ENCODE data around the gene PIP5K1B.
"Not testable (repeated sequence)": the region's sequence is repeated elsewhere in the genome, so short reads cannot be mapped to it uniquely, and the experiment has no call there.

Gene PIP5K1B, protein sequence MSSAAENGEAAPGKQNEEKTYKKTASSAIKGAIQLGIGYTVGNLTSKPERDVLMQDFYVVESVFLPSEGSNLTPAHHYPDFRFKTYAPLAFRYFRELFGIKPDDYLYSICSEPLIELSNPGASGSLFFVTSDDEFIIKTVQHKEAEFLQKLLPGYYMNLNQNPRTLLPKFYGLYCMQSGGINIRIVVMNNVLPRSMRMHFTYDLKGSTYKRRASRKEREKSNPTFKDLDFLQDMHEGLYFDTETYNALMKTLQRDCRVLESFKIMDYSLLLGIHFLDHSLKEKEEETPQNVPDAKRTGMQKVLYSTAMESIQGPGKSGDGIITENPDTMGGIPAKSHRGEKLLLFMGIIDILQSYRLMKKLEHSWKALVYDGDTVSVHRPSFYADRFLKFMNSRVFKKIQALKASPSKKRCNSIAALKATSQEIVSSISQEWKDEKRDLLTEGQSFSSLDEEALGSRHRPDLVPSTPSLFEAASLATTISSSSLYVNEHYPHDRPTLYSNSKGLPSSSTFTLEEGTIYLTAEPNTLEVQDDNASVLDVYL

DNA sequence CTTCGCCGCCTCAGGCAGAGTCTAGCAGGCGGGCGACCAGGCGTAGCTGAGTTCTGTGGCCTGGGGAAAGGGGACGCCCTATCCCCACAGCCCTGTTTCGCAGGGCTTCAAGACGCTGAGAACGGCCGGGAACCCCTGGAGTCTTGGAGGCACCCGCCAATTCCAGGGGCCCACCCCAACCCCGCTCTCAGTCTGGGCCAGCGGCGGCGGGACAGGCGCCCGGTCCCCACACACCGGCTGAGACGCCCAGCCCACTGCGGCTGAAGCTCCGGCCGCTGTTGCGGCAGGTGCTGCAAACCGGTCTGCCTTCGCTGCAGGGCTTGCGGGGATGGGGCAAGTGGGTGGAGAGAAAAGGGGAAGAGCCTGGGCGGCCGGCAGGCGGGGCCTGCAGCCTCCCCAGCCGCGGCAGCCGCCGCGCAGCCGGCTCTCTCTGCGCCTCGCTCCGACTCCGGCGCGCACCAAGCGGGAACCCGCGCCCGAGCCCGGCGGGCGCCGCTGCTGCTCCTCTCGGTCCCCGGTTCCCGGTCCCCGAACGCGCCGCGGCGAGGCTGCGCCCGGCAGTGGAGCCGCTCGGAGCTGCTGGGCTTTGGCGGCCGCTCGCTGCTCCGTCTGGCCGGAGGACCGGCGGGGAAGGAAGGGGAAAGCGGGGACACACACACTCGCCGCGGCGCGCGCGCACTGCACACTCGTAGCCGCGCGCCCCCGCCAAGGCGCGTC lies at the start of gene PIP5K1B:
Gene PIP5K1B, plus strand, starts transcription at position 427 of the 717 bp plus-strand sequence. CDS start 117,375 bp downstream, outside the sequence.
- peak; percentile 58 for DNase-seq (ENCODE audit: low read depth)

DNA sequence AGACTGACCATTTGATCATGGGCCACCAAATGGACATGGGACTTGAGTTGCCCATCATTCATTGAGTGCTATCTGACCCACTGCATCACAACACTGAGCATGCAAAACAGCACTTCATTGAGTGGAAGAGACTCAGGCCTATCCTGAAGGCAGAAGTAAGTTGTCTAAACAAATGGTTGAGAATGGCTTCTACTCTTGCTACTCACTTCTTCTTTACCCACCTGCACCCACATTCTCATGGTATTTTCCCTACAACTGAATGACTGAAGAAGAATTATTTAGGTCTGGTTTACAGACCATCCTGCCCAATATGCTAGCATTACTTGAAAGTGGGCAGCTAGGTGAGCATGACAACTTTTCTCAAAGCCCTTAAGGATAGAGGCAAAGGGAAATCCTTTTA lies 41.0 kb upstream of the PIP5K1B start:
- DNase-seq (ENCODE audit: low read depth) = no peak

DNA sequence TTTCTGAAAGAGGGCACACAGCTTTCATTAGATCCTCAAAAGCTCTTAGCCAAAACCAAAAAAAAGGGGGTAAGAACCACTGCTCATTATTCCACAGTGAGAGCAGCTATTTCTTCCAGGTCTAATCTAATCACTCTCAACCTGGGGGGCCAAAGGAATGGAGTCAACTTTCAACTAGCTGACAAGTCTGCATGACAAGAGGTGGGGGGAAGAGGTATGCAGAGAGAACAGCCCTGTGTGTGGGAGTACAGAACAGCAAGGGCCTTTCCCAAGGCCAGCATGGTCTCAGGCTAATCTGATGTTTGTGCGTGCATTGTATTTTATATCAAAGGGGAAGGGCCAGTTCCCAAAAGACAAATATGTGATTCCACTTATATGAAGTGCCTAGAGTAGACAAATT lies 36.9 kb upstream of the PIP5K1B start:
- no peak for DNase-seq (ENCODE audit: low read depth)

DNA sequence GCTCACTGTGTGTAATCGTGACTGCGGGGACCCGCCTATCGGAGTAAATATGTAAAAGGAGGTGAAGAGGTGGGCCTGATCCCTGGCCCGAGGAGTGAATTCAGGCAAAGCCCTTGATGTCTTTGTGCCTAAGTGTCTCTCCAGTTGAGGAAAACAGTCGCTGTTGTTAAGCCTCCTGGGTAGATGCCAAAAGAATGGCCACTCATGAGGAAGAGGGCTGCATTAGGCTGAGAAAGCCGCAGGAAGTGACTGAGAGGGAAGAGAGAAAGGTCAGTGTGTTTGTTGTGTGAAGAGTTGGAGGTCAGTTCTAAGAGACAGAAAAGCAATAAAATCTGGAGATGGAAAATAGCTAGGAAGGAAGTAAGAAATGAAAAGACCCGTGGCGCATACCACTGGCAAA lies 35.8 kb upstream of the PIP5K1B start:
- DNase-seq (ENCODE audit: low read depth) = no peak

DNA sequence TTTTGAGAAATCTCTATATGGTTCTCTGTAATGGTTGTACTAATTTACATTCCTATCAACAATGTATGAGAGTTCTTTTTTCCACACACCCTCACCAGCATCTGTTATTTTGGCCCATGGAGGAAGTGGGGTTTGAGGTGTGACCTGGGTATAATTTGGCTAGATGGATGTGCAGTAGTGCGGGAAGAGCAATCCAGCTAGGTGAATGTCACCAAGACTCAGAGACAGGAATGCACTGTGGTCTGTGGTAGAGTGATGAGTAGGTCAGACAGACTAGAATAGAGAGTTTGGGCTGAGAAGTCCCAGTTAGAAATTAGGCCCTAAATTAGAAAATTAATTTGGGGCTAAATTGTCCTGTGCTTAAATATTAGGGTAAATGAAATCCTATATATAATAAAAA lies 32.8 kb upstream of the PIP5K1B start:
- DNase-seq (ENCODE audit: low read depth) = no peak

DNA sequence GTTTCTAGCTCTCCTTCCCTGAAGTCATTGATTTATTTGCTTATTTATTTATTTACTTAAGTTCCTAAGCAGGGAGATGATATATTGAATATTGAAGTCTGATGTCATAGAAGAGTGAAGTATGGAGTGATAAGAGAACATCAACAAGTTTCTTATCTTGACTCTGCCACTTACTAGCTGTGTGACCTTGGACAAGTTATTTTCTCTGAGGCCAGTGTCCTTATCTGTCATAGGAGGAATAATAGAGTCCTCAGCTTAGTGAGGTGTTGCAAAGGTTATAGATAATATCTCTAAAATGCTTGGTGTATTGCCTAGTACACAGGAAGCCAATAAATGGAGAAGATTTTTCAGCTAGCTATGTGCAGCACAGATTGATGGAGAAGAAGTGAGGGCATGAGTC lies 32.4 kb upstream of the PIP5K1B start:
- no peak for DNase-seq (ENCODE audit: low read depth)

DNA sequence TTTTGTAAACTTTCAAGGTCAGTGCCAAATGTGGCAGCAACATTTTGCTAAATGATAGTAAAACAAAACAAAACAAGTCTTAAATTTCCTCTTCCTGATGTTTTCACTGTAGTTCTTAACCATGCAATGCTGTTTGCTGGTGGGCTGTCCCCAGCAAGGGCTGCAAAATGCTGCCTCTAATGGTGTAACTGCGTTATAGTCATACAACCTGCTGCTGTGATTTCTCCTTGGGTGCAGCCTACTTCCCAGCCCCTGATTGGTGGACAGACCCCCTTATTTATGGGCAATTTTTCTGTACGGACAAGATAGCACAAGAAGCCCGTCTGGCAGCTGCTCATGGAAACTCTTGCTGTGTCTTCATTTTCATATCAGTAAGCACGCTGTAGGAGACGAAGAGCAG lies 26.6 kb upstream of the PIP5K1B start:
- no peak for DNase-seq (ENCODE audit: low read depth)

DNA sequence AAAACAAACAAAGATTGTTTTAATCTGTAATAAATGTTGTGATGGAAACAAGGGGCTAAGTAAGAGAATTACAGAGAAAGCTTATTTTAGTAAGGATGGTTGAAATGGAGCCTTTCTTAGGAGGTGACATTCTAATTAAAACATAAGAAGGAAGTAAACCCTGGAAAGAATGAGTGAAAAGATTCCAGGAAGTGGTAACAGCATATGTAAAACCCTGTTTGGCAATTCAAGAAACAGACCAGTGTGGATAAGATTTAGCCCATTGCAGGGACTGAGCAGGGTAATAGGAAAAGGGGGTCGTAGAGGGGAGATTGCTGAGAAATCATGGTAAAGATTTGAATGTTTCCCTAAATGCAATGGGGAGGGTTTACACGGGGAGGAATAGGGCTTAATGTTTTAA lies 21.6 kb upstream of the PIP5K1B start:
- DNase-seq (ENCODE audit: low read depth) = no peak

DNA sequence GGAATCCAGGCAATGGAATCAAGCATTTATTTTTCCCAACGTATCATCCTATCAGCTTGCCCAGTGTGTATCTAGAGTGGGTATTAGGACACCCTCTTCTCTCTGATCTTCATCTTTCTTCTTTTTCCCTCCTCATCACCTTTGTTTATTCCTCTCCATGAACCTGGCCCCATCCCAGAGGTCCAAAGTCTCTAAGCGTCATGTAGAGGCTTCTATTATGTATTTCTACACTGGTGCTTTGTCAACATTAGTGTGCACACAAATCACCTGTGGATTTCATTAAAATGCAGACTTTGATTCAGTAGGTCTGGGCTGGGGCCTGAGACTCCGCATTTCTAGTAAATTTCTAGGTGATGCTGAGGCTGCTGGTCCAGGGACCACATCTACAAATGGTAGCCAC lies 19.8 kb upstream of the PIP5K1B start:
- no peak for DNase-seq (ENCODE audit: low read depth)

DNA sequence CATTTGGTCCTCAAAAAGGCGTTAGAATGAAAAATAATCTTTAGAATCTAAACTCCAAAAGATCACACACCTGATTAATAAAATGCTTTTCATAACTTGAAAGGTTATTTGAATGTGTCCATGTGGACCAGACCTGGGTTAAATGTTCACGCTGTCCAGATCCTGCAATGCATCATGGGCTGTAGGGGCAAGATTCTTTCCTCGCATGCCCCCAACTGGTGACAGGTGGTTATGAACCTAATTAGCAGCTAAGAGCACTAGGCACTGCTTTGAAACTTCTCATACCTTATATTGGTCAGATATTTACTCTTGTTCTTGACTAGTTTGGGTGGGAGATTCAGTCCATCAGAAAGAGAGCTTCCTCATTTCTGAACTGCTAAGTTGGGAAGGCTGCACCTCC lies 19.3 kb upstream of the PIP5K1B start:
- DNase-seq (ENCODE audit: low read depth) = no peak

DNA sequence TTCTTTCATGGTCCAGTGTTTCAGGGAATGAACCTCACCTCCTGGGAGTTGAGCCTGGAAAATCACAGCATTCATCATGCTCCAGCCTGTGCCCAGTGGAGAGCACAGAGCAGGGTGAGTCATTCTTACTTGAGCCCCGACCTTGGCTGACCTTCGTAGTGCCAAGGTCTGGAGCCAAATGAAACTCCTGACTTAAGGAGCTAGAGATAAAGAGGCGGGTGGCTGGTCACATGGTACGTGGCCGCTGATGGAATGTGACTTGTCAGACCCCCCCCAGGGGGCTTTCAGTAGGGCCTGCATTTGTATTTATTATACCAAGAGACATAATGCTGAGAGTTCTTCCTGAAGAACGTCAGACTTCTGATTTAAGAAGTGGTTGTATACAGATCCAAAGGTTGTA lies 15.0 kb upstream of the PIP5K1B start:
- no peak for DNase-seq (ENCODE audit: low read depth)

DNA sequence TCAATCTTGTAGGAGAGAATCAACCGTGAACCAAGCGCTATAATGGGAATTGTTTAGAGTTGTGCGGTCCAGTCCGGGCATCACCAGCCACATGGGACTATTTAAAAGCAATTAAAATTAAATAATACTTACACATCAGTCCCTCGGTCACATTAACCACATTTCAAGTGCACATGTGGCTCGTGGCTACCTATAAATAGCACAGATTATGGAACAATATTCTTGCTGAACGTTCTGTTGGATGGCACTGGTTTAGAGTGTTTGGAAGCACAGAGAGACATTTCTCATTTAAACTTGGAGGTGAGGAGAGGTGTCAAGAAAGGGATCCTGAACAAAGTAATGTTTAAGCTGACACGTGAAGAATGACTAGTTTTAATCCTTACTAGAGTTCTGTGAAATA lies 12.5 kb upstream of the PIP5K1B start:
- DNase-seq (ENCODE audit: low read depth) = no peak

DNA sequence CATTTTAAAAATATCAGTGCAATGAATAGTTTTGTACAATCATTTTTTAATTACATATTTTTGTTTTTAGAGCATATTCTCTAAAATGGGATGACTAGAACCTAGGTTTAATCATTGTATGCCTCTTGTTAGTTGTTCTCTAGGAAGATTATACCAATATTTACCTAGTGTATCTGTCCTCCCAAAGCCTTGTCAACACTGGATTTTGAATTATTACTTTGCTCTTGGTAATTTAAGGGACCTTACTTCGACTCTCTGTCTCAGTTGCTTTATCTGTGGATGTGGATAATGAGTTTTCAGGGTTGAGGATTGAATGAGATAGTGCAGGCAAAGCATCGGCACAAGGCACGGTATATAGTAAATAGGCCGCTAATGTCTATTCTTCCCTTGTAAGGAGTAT lies 10.9 kb upstream of the PIP5K1B start:
- no peak for DNase-seq (ENCODE audit: low read depth)

DNA sequence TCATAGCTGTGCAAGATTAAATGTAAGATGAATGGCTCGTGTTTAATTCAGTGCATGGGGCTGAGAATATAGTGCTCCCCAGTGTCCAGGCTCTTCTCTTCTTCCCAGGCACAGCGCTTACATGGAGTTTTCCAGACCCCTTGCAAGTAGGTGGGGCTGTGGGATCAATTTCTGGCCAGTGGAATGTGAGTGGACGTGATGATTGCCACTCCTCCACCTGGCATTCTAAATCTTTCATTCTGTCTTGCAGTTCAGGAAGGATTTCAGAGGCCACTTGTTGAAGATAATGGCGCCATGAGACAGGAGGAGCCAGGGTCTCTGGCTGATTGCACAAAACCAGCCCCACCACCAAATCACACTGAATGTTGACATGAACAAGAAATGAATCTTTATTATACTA lies 7.2 kb upstream of the PIP5K1B start:
- no peak for DNase-seq (ENCODE audit: low read depth)

DNA sequence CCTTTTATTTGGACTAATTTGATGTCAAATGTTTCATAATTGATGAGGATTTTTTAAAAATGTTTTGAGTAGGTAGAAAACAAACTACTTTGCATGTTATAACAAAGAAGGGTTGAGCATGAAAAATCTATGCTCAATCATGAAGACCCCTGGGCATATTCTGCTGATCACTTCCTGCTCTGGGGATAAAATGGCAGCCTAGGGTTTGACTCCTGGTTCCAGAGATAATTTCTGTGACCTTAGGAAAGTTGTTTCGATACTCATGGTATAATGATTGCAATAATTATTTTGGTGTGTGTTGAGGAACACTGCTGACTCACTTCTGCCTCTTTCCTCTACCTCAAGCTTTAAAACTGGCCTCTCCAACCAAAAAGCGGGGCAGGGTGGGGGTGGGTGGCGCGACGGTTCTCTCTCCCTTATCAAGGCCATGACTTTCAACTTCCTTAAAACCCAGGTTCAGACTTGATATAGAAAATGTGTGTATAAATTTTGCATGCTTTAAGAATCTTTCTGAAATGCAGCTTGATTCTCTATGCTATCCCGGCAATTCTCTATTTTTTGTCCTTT lies 6.0 kb upstream of the PIP5K1B start:
- no peak for DNase-seq (ENCODE audit: low read depth)

DNA sequence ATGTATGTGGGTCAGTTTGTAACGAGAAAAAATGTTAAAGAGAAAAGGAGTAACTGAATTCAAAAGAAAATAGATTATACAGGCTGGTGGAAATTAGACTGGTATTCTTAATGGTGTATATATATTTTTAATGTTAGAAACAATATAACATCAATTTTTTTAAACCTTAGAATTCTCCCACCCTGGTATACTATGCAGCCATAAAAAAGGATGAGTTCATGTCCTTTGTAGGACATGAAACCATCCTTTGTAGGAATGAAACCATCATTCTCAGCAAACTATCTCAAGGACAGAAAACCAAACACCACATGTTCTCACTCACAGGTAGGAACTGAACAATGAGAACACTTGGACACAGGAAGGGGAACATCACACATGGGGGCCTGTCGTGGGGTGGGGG lies 5.4 kb upstream of the PIP5K1B start:
- DNase-seq (ENCODE audit: low read depth) = not testable (repeated sequence)

DNA sequence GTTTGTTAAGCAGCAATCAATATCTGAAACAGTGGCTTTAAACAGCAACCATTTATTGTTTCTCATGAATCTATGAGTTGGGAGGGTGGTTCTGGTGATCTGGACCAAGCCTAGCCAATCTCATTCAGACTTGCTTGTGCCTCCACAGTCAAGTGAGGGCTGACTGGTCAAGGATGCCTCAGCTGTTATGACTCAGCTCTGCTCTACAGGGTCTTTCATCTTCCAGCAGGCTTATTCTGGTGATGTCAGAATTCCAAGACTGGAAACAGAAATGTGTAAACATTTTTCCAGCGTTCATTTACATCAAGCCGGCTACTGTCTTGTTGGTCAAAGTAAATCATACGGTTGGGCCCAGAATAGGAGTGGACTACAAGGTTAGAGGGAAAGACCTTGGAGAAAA lies 2.5 kb upstream of the PIP5K1B start:
- DNase-seq (ENCODE audit: low read depth) = no peak

DNA sequence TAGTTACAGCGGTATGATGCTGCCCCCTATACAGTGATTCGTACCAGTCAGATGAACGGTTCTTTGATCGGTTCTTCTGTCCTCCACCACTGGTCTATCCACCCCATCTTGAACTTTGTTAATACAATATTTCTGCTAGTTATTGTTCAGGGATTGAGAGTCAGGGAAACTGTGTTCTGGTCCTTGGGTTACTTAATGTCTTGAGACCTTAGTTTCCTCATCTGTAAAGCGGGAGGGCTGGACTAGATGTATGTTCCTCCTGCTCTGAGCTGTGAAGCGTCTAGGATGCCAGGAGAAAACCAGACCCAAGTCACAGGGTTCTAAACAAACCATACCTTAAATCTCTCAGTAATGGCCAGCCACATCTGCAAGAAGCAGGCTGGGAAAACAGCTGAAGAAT lies 1.4 kb upstream of the PIP5K1B start:
- no peak for DNase-seq (ENCODE audit: low read depth)

DNA sequence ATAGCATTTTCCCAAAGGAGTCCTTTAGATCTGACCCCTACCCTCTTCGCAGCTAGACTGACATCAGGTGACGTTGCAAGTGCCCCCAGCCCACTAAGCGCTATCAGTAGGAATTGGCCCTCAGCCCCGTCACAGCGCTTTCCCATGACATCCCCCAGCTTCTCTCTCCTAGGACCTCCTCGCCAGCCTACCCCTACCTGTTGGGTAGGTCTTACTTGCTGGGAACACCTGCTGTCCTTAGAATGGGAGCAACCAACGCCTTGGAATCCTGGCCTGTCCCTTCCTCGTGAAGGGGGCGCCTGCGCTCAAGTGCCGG lies 584 bp upstream of the PIP5K1B start:
- no peak for DNase-seq (ENCODE audit: low read depth)

DNA sequence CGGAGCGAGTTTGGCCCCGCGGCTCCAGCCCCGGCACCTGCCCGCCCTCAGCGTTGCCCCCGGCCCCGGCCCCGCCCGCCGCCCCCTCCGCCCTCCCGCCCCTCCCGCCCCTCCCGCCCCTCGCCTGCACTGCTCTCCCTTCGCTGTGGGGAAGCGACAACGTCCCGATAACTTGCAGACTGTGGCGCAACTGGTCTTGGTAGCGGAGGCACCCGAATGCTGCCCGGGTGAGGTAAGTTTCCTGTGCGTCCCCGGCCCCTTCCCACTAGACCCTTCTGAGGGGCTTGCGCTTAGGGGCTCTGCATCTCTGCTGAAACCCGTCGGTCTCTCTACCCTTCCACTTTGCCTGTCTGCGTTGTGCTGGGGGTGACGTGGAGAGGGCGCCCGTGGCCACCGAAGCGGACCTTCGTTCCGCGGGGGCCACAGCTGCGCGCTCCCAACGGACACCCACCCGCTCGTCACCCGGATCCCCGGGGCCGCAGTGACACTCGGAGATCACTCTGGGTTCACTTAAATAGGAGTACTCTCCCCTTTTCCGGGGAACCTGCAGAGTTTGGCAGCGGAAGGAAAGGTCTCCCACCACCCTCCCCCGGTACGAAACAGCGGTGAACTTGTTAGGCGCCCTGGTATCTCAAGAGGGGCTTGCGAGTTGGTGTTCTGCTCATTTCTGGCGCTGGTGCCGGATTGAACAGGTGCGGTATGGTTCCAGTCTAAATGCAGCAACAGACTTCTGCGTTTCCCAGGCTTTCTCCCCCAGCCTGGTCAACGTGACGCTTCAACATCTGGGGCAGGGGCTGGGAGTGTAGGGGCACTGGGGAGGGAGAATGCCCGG lies 707 bp downstream of the PIP5K1B start:
- DNase-seq (ENCODE audit: low read depth) = no peak

DNA sequence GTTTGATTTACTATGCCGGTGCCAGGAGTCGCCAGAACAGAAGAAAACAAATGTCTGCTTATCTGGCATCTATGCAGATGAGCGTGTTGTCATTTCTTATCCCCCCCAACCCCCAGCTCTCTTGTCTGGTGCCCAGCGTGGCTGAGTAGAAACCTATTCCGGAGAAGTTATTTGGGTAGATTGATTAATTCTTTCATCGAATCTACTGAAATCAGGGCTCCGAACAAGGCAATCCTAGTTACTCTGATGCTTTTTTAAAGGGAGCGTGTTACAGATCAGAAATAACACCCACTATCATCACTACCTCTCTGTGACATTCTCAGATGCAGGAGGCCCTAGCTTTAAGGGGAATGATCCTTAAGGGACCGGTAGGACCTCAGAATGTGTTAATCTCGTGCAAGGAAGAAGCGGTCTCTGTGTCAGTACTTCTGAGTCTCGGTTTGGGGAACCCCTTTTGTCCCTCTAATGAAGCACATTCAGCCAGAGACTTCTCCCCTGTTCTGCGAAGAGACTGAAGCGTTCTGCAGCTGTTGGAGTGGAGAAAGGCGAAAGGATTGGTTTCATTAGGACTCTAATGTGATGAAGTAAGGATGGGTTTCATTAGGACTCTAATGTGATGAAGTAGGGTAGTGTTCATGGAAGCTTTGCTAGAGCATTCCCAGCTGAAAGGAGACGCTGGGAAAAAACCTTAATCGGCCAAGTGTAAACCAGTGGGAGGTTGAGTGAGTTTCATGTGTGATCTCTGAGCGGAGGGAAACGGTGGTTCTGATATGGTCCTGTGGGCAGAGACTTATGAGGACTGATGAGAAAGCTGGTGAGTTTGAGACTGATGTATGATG lies 1.5 kb downstream of the PIP5K1B start:
- DNase-seq (ENCODE audit: low read depth) = no peak

Measured in activated T-cell treated with anti-CD3 and anti-CD28 coated beads for 48 hours (primary cell).